BJ (cell line): ENCODE measurements around the gene GATA5. TPM values are rescaled to one million over a fixed set of nuclear protein-coding genes. Genes with fewer than 3 reads are reported as not detected.

Experiments
- CTCF ChIA-PET: fragments of 350-600 bp; formaldehyde crosslinking; extraction: SDS; loops from one replicate; lab custom pipeline; 2021; ENCODE audit warnings: antibody characterized with exemption, inconsistent platforms; lab: Yijun Ruan, JAX
- POLR2A ChIA-PET: fragments of 300-600 bp; sonication (Branson Sonifier 250); formaldehyde crosslinking; extraction: SDS; loops from one replicate; lab custom pipeline; 2021; ENCODE audit warnings: antibody characterized with exemption; lab: Charles Lee
- DNase-seq: peaks from one replicate; pipeline ENCODE4 v3.0.0-alpha.2; 2011; ENCODE audit warnings: low read depth
- H3K27me3 ChIP-seq: 2 replicates; pipeline ENCODE4 v1.6.0; 2011; ENCODE audit warnings: low read length; ENCODE audit not compliant: control insufficient read depth, insufficient read depth
- H3K36me3 ChIP-seq: 2 replicates; pipeline ENCODE4 v1.5.1; 2011; ENCODE audit warnings: low read length; ENCODE audit not compliant: control insufficient read depth, insufficient read depth
- H3K4me3 ChIP-seq: 2 replicates; pipeline ENCODE4 v1.5.1; 2011; ENCODE audit warnings: low read depth, mild to moderate bottlenecking, control low read depth, low read length
- polyA plus RNA-seq: library from polyadenylated mRNA; depleted of rRNA; stranded (reverse); fragments of >200 nt; gene quantifications from 2 replicates; pipeline ENCODE4 v1.2.3, GENCODE V29; 2011
- TF ChIP-seq, protein P1 (sequence below): IDR thresholded peaks from 2 replicates; pipeline ENCODE4 v1.5.1; 2011; ENCODE audit warnings: low read depth, mild to moderate bottlenecking, control low read depth, inconsistent platforms, low read length, moderate library complexity; ENCODE audit not compliant: insufficient read depth

GATA5 gene
- polyA plus RNA-seq, 1 experiment: not detected

DNA sequence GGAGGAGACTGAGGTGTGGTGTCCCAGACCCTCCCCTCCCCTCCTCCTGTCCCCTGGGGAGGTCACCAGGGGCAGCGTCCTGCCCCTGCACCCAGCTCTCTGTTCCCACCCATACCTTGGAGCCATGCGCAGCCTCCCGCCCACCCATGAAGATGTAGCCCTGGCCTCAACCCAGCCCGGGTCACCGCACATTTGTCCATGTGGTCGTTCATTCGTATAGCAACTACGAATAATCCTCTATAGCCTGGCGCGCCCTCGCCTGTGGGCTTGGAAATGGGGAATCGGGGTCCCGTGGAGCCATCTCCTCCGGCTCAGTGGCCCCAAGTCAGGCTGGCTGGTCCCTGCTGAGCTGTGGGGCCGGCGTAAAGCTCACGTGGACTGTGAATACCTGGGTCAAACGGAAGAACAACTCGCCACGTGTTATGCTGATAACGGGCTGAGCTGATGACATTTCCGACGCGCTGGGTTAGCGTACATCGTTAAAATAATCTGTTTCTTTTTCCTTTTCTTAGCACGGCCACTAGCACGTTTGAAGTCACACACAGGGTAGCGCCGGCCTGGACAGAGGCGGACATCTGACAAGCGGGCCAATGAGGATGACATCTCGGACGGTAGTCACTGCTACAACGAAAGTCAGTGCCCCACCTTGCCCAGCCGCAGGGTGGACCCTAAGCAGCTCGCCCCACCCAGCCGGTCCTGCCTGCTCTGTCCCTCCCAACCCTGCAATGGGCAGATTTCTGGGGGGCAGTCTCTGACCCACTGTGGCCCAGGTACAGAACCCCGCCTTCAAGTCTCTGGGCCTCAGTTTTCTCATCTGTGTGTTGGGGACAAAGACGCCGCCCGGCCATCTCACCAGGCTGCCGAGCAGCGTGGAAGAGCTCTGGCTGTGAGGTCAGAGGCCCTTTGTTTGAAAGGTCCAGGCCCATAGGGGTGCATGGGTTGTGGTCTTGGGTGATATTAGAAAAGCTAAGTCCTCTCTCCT, 28.6 kb downstream of the GATA5 start:
- DNase-seq: no peak

DNA sequence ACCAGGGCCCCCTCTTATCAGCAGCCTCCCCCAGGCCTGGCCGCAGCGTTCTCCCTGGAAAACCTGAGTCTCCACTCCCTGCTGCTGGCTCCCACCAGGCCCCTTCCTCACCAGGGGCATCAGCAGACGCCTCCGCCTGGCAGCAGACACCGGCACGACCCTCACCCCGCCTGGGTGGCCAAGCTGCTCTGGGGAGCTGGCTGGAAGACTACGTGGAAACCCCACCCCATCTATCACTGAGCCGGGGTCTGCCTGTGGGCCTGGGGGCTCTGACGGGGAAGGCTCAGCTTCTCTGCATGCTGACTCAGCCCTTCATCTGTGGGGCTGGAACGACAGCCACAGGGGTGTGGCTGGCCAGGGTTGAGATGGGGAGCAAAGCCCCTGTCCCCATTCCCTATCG, 29.3 kb downstream of the GATA5 start:
- no peaks in the 10 kb centered on the region for H3K36me3 ChIP-seq
- ChIA-PET CTCF (no interaction called here), POLR2A (no interaction called here)
- no peak overlapping the region for H3K4me3 ChIP-seq
- no peaks in the 10 kb centered on the region; the same call in none of the 2 replicates for H3K27me3 ChIP-seq
- DNase-seq: no peak
- TF ChIP-seq, protein P1, sequence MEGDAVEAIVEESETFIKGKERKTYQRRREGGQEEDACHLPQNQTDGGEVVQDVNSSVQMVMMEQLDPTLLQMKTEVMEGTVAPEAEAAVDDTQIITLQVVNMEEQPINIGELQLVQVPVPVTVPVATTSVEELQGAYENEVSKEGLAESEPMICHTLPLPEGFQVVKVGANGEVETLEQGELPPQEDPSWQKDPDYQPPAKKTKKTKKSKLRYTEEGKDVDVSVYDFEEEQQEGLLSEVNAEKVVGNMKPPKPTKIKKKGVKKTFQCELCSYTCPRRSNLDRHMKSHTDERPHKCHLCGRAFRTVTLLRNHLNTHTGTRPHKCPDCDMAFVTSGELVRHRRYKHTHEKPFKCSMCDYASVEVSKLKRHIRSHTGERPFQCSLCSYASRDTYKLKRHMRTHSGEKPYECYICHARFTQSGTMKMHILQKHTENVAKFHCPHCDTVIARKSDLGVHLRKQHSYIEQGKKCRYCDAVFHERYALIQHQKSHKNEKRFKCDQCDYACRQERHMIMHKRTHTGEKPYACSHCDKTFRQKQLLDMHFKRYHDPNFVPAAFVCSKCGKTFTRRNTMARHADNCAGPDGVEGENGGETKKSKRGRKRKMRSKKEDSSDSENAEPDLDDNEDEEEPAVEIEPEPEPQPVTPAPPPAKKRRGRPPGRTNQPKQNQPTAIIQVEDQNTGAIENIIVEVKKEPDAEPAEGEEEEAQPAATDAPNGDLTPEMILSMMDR: no peak

More for the DNA sequence above, 28.6 kb downstream of the GATA5 start:
- CTCF ChIA-PET: no interaction called here
- H3K36me3 ChIP-seq: no peaks in the 10 kb centered on the region
- TF ChIP-seq, protein P1: no peak
- no peaks in the 10 kb centered on the region; the same call in 1 of the 2 replicates for H3K27me3 ChIP-seq
- no peak overlapping the region for H3K4me3 ChIP-seq
- POLR2A ChIA-PET: no interaction called here

DNA sequence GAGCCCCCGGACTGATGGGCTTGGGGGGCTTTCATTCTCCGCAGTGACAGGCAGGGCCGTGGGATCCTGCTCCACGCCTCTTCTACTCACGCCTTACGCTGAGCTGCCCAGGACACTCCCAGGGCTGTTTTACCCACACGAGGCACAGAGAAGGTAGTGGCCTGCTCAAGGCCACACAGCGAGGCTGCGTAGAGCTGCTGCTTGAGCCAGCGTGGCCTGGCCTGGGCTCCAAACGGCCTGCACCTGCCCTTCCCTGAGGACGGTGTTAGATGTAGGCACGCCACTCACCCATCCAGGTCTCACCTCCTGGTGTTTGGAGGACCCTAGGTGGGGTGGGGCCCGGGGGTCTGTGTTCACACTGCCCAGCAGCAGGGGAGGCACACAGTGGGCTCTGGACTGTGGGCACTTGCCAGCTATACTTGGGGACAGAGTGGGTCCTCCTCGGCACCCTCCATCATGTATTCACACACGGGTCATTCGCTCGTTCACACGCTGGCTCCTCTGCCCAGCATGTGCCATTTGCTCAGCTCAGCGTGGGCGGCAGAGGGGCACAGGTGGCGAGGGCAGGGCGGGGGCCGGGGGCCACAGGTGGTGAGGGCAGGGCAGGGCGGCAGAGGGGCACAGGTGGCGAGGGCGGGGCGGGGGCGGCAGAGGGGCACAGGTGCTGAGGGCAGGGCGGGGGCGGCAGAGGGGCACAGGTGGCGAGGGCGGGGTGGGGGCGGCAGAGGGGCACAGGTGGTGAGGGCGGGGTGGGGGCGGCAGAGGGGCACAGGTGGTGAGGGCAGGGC, 30.0 kb downstream of the GATA5 start:
- no peak overlapping the region for H3K4me3 ChIP-seq
- DNase-seq: no peak
- no peaks in the 10 kb centered on the region for H3K36me3 ChIP-seq
- TF ChIP-seq, protein P1: no peak
- ChIA-PET CTCF (no interaction called here), POLR2A (no interaction called here)
- no peaks in the 10 kb centered on the region; the same call in none of the 2 replicates for H3K27me3 ChIP-seq

GRCh38 chr20:62444286-62444685, 31.5 kb downstream of the GATA5 start:
- ChIA-PET CTCF (no interaction called here), POLR2A (no interaction called here)
- H3K27me3 ChIP-seq: peaks cover 3% of the 10 kb centered on the region
- no peaks in the 10 kb centered on the region for H3K36me3 ChIP-seq
- H3K4me3 ChIP-seq: no peak overlapping the region
- TF ChIP-seq, protein P1: no peak
- DNase-seq: no peak

- ChIA-PET CTCF (interaction anchor here (1.1 kb wide), 1 partner anchor 60 kb away, joined by 3 read pairs; no protein-coding TSS in a partner anchor), POLR2A (no interaction called here)
- no peak overlapping the region for H3K4me3 ChIP-seq
- H3K36me3 ChIP-seq: no peaks in the 10 kb centered on the region
- TF ChIP-seq, protein P1: no peak
- no peak for DNase-seq
- H3K27me3 ChIP-seq: peaks cover 4% of the 10 kb centered on the region
Observed at GRCh38 chr20:62441987-62442539, 33.7 kb downstream of the GATA5 start.
